AG04450 (cell line): ENCODE results near the gene SLC25A41. TPM values are rescaled to one million over a fixed set of nuclear protein-coding genes. Genes with fewer than 3 reads are reported as not detected.

Experiments
- CTCF ChIA-PET: fragments of 300-600, 350-600 bp; formaldehyde crosslinking; extraction: SDS; loops from one replicate; lab custom pipeline; 2022; ENCODE audit warnings: antibody characterized with exemption, inconsistent platforms; lab: Charles Lee
- POLR2A ChIA-PET: fragments of 350-600 bp; formaldehyde crosslinking; extraction: SDS; loops from one replicate; lab custom pipeline; 2021; ENCODE audit warnings: antibody characterized with exemption, inconsistent platforms; lab: Yijun Ruan, JAX
- DNase-seq: peaks from one replicate; pipeline ENCODE4 v3.0.0-alpha.2; 2011; ENCODE audit warnings: low read depth, low spot score
- H3K27ac ChIP-seq: one replicate; pipeline ENCODE4 v1.5.1; 2012; ENCODE audit warnings: low read depth, low read length, control low read depth
- H3K27me3 ChIP-seq: one replicate; pipeline ENCODE4 v1.6.0; 2012; ENCODE audit warnings: low read length; ENCODE audit not compliant: control insufficient read depth, insufficient read depth
- H3K4me3 ChIP-seq: 2 replicates; pipeline ENCODE4 v1.5.1; 2011; ENCODE audit warnings: mild to moderate bottlenecking, low read depth, low read length, control low read depth
- H3K9me3 ChIP-seq: 2 replicates; pipeline ENCODE4 v1.5.1; 2012; ENCODE audit warnings: low read length; ENCODE audit not compliant: control insufficient read depth, insufficient read depth
- polyA plus RNA-seq: library from polyadenylated mRNA; depleted of rRNA; stranded (reverse); fragments of >200 nt; gene quantifications from 2 replicates; pipeline ENCODE4 v1.2.3, GENCODE V29; 2011
- TF ChIP-seq, protein P1 (sequence below): IDR thresholded peaks from 2 replicates; pipeline ENCODE4 v1.5.1; 2011; ENCODE audit warnings: low read depth, low read length, control low read depth, inconsistent platforms

Gene SLC25A41
- polyA plus RNA-seq, 1 experiment, result not detected

DNA sequence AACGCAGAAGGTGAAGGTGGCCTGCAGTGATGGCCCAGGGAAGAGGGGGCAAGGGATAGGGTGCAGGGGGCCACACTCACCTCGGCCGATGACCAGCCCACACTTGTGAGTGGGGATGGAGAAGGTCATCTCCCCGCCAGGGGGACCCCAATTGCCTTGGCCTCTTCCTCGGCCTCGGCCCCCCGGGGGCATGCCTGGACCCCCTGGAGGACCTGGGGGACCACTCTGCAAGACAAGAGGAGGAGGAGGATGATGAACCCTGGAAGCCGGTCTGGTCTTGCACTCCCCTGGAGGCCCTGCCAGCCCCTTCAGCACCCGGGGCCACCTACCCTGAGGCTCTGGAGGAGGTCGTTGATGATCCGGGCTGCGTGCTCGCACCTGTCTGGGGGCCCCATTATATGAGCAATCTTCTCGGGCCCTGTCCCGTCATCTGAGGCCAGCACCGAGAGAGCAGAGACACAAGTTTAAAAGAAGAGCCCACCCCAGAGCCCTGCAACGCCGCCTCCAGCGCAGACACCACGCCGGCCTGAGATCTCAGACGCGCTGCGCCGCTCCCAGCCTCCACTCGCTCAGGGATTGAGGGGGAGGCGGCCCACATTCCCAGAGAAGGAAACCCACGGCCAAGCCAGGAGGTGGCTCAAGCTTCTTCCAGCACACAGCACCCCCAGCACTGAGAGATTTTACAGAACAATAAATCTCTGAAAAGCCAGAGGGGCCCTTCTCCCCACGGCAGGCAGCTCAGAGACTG lies 16.7 kb downstream of the SLC25A41 start:
- ChIA-PET POLR2A (interaction anchor here (1.0 kb wide), 1 partner anchor 14 kb away, joined by 3 read pairs; no protein-coding TSS in a partner anchor), CTCF (interaction anchor here (0.6 kb wide), 1 partner anchor 46 kb away, joined by 4 read pairs; no protein-coding TSS in a partner anchor)
- H3K9me3 ChIP-seq, result no peaks in the 10 kb centered on the region; the same call in 1 of the 2 replicates
- no peak for DNase-seq
- H3K27me3 ChIP-seq, result no peaks in the 10 kb centered on the region
- no peak overlapping the region for H3K27ac ChIP-seq
- no peak overlapping the region for H3K4me3 ChIP-seq
- TF ChIP-seq, protein P1, sequence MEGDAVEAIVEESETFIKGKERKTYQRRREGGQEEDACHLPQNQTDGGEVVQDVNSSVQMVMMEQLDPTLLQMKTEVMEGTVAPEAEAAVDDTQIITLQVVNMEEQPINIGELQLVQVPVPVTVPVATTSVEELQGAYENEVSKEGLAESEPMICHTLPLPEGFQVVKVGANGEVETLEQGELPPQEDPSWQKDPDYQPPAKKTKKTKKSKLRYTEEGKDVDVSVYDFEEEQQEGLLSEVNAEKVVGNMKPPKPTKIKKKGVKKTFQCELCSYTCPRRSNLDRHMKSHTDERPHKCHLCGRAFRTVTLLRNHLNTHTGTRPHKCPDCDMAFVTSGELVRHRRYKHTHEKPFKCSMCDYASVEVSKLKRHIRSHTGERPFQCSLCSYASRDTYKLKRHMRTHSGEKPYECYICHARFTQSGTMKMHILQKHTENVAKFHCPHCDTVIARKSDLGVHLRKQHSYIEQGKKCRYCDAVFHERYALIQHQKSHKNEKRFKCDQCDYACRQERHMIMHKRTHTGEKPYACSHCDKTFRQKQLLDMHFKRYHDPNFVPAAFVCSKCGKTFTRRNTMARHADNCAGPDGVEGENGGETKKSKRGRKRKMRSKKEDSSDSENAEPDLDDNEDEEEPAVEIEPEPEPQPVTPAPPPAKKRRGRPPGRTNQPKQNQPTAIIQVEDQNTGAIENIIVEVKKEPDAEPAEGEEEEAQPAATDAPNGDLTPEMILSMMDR, result no peak

DNA sequence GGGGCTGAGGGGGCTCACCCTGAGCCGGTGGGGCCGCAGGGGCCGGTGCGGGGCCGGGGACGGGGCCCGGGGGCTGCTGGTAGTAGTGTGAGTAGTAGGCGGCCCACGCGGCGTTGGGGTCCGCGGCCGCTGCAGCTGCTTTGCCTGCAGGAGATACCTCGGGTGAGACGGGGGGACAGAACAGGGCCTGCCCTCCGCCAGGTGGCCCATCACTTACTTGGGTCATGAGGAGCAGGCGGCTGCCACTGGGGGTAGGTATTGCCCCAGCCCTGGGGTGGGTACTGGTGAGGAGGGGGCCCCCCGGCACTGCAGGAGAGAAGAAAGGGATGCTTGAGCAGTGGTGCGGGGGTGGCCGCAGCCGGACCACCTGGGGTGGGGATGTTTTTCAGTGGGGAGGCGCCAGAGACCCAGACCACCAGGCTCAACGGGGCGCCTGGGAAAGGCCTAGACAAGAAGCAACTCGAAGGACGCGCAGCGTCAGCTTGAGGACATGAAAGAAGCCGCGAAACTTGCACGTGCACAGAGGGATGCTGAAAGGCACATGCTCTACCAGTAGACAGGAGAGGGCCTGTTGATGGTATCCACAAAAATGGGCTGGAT lies 17.9 kb downstream of the SLC25A41 start:
- ChIA-PET CTCF (no interaction called here), POLR2A (no interaction called here)
- Histone ChIP-seq H3K9me3 (no peaks in the 10 kb centered on the region; the same call in 1 of the 2 replicates), H3K27me3 (no peaks in the 10 kb centered on the region), H3K27ac (no peak overlapping the region), H3K4me3 (no peak overlapping the region)
- TF ChIP-seq, protein P1, result no peak
- DNase-seq, result no peak

GRCh38 chr19:6414793-6415590 lies 18.6 kb downstream of the SLC25A41 start:
- no peak overlapping the region for H3K4me3 ChIP-seq
- no peaks in the 10 kb centered on the region; the same call in 1 of the 2 replicates for H3K9me3 ChIP-seq
- ChIA-PET POLR2A (no interaction called here), CTCF (no interaction called here)
- no peak overlapping the region for H3K27ac ChIP-seq
- H3K27me3 ChIP-seq, result no peaks in the 10 kb centered on the region
- TF ChIP-seq, protein P1, result no peak
- DNase-seq, result no peak

DNA sequence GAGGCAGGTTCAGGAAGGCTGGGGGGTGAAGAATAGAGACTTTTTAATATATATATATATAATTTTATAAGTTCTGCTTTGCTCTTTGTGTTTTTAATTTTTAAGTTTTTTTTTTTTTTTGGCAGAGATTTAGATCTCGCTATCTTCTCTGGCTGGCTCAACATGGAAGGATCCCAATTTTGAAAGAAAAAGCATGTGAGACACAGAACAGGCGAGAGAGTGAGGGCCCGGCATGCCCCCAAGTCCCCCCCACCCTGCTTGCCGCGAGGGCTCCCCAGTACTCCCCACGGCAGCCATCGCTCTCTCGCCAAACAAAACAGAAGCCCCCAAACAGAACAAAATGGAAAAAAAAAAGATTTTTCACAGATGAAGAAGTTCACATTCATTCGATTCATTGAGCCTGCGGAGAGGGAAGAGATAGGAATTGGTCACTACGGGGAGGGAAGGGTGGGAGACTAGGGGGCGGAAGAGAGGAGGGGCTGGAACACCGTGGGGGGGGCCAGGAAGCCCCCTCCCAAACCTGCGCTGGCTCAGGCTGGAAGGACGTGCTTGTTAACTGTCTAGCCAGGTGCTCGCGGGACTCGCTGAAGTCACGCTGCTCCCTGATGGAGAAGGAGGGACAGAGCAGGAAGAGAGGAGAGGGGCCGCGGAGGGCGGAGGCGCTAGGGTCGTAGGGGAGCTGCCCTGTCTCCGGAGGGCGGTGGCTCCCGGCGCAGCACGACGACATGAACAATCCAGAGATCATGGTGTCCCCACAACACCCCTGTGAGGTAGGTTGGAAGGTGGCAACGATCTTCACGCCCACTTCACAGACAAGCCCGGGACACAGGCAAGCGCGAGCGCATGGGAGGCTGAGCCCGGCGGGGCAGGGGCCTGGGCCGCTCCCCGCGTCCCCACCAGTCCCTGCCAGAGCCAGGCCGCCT lies 19.6 kb downstream of the SLC25A41 start:
- ChIA-PET CTCF (no interaction called here), POLR2A (no interaction called here)
- no peak overlapping the region for H3K27ac ChIP-seq
- no peak for DNase-seq
- H3K27me3 ChIP-seq, result no peaks in the 10 kb centered on the region
- H3K9me3 ChIP-seq, result no peaks in the 10 kb centered on the region; the same call in 1 of the 2 replicates
- H3K4me3 ChIP-seq, result no peak overlapping the region
- TF ChIP-seq, protein P1, result no peak
